ENCODE results near the gene ADORA2B.

DNA sequence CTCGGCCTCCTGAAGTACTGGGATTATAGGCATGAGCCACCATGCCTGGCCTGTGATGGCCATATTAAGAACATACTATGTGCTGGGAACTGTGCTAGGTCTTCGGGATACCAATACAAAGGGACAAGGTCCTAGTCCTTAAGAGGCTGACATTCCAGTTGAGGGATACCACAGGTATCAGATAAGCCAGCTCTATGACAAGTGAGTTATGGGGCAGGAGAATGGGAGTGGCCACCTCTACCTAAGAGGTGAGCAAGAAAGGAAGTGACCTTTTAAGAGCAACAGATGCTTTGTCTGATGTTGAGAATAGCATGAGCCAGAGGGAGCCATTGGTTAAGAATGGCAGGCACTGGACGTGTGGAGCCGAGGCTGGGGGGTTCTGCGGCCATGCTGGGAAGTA is 27.0 kb downstream of the ADORA2B start:
- TF ChIP-seq, protein P1, sequence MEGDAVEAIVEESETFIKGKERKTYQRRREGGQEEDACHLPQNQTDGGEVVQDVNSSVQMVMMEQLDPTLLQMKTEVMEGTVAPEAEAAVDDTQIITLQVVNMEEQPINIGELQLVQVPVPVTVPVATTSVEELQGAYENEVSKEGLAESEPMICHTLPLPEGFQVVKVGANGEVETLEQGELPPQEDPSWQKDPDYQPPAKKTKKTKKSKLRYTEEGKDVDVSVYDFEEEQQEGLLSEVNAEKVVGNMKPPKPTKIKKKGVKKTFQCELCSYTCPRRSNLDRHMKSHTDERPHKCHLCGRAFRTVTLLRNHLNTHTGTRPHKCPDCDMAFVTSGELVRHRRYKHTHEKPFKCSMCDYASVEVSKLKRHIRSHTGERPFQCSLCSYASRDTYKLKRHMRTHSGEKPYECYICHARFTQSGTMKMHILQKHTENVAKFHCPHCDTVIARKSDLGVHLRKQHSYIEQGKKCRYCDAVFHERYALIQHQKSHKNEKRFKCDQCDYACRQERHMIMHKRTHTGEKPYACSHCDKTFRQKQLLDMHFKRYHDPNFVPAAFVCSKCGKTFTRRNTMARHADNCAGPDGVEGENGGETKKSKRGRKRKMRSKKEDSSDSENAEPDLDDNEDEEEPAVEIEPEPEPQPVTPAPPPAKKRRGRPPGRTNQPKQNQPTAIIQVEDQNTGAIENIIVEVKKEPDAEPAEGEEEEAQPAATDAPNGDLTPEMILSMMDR (conservative IDR thresholded peaks at IDR 0.05; ENCODE audit: low read depth, low read length): no peak
- no peak for TF ChIP-seq POLR2A (IDR thresholded peaks at IDR 0.05; ENCODE audit: low read depth, low read length)

All from IMR-90 (cell line).